Fibroblast of mammary gland (primary cell): ENCODE measurements around the gene MKNK2.

Experiments
- DNase-seq: peaks from one replicate; pipeline ENCODE4 v3.0.0-alpha.2; 2010; ENCODE audit warnings: low read depth
- H3K4me3 ChIP-seq: 2 replicates; pipeline ENCODE4 v1.5.1; 2011; ENCODE audit warnings: low read depth, mild to moderate bottlenecking, low read length, moderate library complexity; ENCODE audit not compliant: control insufficient read depth
- CTCF ChIP-seq: conservative IDR thresholded peaks from 2 replicates; pipeline ENCODE4 v1.5.1; 2011; ENCODE audit warnings: low read depth, low read length, inconsistent platforms; ENCODE audit not compliant: control insufficient read depth, insufficient read depth

MKNK2 gene

GRCh38 chr19:2084993-2085720, 34.1 kb upstream of the MKNK2 start:
- no peak for TF ChIP-seq CTCF
- peak; percentile 50 for DNase-seq
- H3K4me3 ChIP-seq: no peak overlapping the region

GRCh38 chr19:2083174-2083854, 32.3 kb upstream of the MKNK2 start:
- no peak overlapping the region for H3K4me3 ChIP-seq

GRCh38 chr19:2081873-2082810, 31.1 kb upstream of the MKNK2 start:
- DNase-seq: no peak
- no peak overlapping the region for H3K4me3 ChIP-seq
- TF ChIP-seq CTCF: no peak

More at GRCh38 chr19:2083174-2083854, 32.3 kb upstream of the MKNK2 start:
- no peak for DNase-seq
- TF ChIP-seq CTCF: no peak

- TF ChIP-seq CTCF: no peak
- H3K4me3 ChIP-seq: no peak overlapping the region
- DNase-seq: no peak
These were observed 29.4 kb upstream of the MKNK2 start for GRCh38 chr19:2080336-2080988.

GRCh38 chr19:2079865-2080301, 28.8 kb upstream of the MKNK2 start:
- no peak for DNase-seq
- TF ChIP-seq CTCF: no peak
- H3K4me3 ChIP-seq: no peak overlapping the region

GRCh38 chr19:2079076-2079864, 28.2 kb upstream of the MKNK2 start:
- TF ChIP-seq CTCF: no peak
- no peak overlapping the region for H3K4me3 ChIP-seq
- DNase-seq: no peak
